ENCODE data around the gene PPY. TPM values are rescaled to one million over a fixed set of nuclear protein-coding genes. Genes with fewer than 3 reads are reported as not detected.

The PPY gene
- total RNA-seq, 1 experiment from 2014 or later = not detected

- H3K27ac Mint-ChIP-seq = no peak overlapping the region
- H3K4me3 Mint-ChIP-seq = peak overlapping the region; percentile 69
- H3K27me3 Mint-ChIP-seq (ENCODE audit: low read depth) = peaks cover 24% of the 10 kb centered on the region
- H3K9me3 Mint-ChIP-seq = no peaks in the 10 kb centered on the region
- ATAC-seq (peak; percentile 75), DNase-seq (ENCODE audit: low spot score) (peak; percentile 65)
- H3K4me1 Mint-ChIP-seq = peaks cover 4% of the 10 kb centered on the region; the same call in 1 of the 2 replicates
- POLR2A ChIA-PET = interaction anchor here (0.6 to 1.8 kb wide), 3 partner anchors 10 to 38 kb away, joined by 3 to 4 read pairs (median 4); partner anchors contain the start of gene PYY
- CTCF ChIA-PET = interaction anchor here (0.6 to 3.1 kb wide), 31 partner anchors 9 to 1321 kb away, joined by 3 to 58 read pairs (median 5); partner anchors contain the start of genes CD300LG, GRN, NAGS and PYY
- no peaks in the 10 kb centered on the region for H3K36me3 Mint-ChIP-seq
- peak; percentile 83; the same call in 1 of the 2 replicates for TF ChIP-seq ZBTB43 (CRISPR knock-in tag; IDR thresholded peaks at IDR 0.05)
- TF ChIP-seq SP1 (CRISPR knock-in tag; conservative IDR thresholded peaks at IDR 0.05) = peak; percentile 74
- TF ChIP-seq ARID4B (CRISPR knock-in tag; IDR thresholded peaks at IDR 0.05; ENCODE audit: borderline replicate concordance) = peak; percentile 35; the same call in 1 of the 2 replicates
- TF ChIP-seq, protein P1, sequence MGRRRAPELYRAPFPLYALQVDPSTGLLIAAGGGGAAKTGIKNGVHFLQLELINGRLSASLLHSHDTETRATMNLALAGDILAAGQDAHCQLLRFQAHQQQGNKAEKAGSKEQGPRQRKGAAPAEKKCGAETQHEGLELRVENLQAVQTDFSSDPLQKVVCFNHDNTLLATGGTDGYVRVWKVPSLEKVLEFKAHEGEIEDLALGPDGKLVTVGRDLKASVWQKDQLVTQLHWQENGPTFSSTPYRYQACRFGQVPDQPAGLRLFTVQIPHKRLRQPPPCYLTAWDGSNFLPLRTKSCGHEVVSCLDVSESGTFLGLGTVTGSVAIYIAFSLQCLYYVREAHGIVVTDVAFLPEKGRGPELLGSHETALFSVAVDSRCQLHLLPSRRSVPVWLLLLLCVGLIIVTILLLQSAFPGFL (CRISPR knock-in tag; IDR thresholded peaks at IDR 0.05; ENCODE audit: borderline replicate concordance) = 0 out of 2 replicates have a peak, but pooled peaks have one; percentile 32
- TF ChIP-seq IRF1 (CRISPR knock-in tag; IDR thresholded peaks at IDR 0.05) = 0 out of 2 replicates have a peak, but pooled peaks have one; percentile 43
- TF ChIP-seq, protein P2, sequence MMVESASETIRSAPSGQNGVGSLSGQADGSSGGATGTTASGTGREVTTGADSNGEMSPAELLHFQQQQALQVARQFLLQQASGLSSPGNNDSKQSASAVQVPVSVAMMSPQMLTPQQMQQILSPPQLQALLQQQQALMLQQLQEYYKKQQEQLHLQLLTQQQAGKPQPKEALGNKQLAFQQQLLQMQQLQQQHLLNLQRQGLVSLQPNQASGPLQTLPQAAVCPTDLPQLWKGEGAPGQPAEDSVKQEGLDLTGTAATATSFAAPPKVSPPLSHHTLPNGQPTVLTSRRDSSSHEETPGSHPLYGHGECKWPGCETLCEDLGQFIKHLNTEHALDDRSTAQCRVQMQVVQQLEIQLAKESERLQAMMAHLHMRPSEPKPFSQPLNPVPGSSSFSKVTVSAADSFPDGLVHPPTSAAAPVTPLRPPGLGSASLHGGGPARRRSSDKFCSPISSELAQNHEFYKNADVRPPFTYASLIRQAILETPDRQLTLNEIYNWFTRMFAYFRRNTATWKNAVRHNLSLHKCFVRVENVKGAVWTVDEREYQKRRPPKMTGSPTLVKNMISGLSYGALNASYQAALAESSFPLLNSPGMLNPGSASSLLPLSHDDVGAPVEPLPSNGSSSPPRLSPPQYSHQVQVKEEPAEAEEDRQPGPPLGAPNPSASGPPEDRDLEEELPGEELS (CRISPR knock-in tag; IDR thresholded peaks at IDR 0.05) = no peak; the same call in 1 of the 2 replicates
- no peak for TF ChIP-seq NR2C2 (CRISPR knock-in tag; IDR thresholded peaks at IDR 0.05)
- TF ChIP-seq USF1 (CRISPR knock-in tag; IDR thresholded peaks at IDR 0.05) = peak; percentile 33; the same call in 1 of the 2 replicates
- TF ChIP-seq TCF7 (CRISPR knock-in tag; IDR thresholded peaks at IDR 0.05; ENCODE audit: low read depth) = 0 out of 2 replicates have a peak, but pooled peaks have one; percentile 31
- 0 out of 2 replicates have a peak, but pooled peaks have one; percentile 64 for TF ChIP-seq NFE2L1 (CRISPR knock-in tag; IDR thresholded peaks at IDR 0.05)
- peak; percentile 46; the same call in 1 of the 2 replicates for TF ChIP-seq MYBL2 (CRISPR knock-in tag; IDR thresholded peaks at IDR 0.05)
- peak; percentile 41; the same call in 1 of the 2 replicates for TF ChIP-seq CTCF (IDR thresholded peaks at IDR 0.05)
- no peak for TF ChIP-seq AFF4 (CRISPR knock-in tag; IDR thresholded peaks at IDR 0.05; ENCODE audit: borderline replicate concordance)
- TF ChIP-seq ESRRA (CRISPR knock-in tag; IDR thresholded peaks at IDR 0.05; ENCODE audit: borderline replicate concordance) = peak; percentile 36; the same call in 1 of the 2 replicates
- TF ChIP-seq, protein P3, sequence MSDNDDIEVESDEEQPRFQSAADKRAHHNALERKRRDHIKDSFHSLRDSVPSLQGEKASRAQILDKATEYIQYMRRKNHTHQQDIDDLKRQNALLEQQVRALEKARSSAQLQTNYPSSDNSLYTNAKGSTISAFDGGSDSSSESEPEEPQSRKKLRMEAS (CRISPR knock-in tag; IDR thresholded peaks at IDR 0.05) = peak; percentile 88
- peak; percentile 86 for TF ChIP-seq GABPB1 (CRISPR knock-in tag; IDR thresholded peaks at IDR 0.05)
- TF ChIP-seq PRRX2 (CRISPR knock-in tag; IDR thresholded peaks at IDR 0.05) = no peak
Measured at GRCh38 chr17:43983515-43984411, 41.5 kb upstream of the PPY start.
